Osteoblast (primary cell): ENCODE measurements around the gene ZNF22. TPM values are rescaled to one million over a fixed set of nuclear protein-coding genes. Genes with fewer than 3 reads are reported as not detected.
A peak's percentile ranks its signal among the peaks of the same experiment; 100 is the strongest.

Experiments
- DNase-seq: peaks from one replicate; pipeline ENCODE4 v3.0.0; 2011; ENCODE audit warnings: low spot score, mixed read lengths; ENCODE audit not compliant: insufficient read length; ENCODE audit errors: missing footprints
- H2AFZ ChIP-seq: 2 replicates; pipeline ENCODE4 v1.6.0; 2011; ENCODE audit warnings: mild to moderate bottlenecking, low read length
- H3K27ac ChIP-seq: 2 replicates; pipeline ENCODE4 v1.5.1; 2011; ENCODE audit warnings: mild to moderate bottlenecking, low read depth, low read length, moderate library complexity
- H3K27me3 ChIP-seq: 2 replicates; pipeline ENCODE4 v1.6.0; 2012; ENCODE audit warnings: mild to moderate bottlenecking, control low read depth, inconsistent platforms, low read length, moderate library complexity; ENCODE audit not compliant: insufficient read depth
- H3K36me3 ChIP-seq: 2 replicates; pipeline ENCODE4 v1.5.1; 2011; ENCODE audit warnings: mild to moderate bottlenecking, low read length, control low read depth, moderate library complexity; ENCODE audit not compliant: insufficient read depth
- H3K4me1 ChIP-seq: 2 replicates; pipeline ENCODE4 v1.5.1; 2011; ENCODE audit warnings: mild to moderate bottlenecking, low read length, control low read depth, moderate library complexity; ENCODE audit not compliant: insufficient read depth
- H3K4me2 ChIP-seq: 2 replicates; pipeline ENCODE4 v1.6.0; 2011; ENCODE audit warnings: mild to moderate bottlenecking, low read length; ENCODE audit not compliant: insufficient read depth
- H3K4me3 ChIP-seq: fragments of 200-600 bp; sonication (generic); 3 replicates; pipeline ENCODE4 v1.5.1; 2012; ENCODE audit warnings: mild to moderate bottlenecking, low read length, inconsistent platforms; ENCODE audit not compliant: insufficient read depth
- H3K79me2 ChIP-seq: 2 replicates; pipeline ENCODE4 v1.6.0; 2012; ENCODE audit warnings: mild to moderate bottlenecking, low read length, control low read depth, inconsistent platforms; ENCODE audit not compliant: insufficient read depth
- H3K9me3 ChIP-seq: 2 replicates; pipeline ENCODE4 v1.5.1; 2011; ENCODE audit warnings: low read depth, low read length, control low read depth
- H4K20me1 ChIP-seq: 2 replicates; pipeline ENCODE4 v1.6.0; 2012; ENCODE audit warnings: mild to moderate bottlenecking, low read length, control low read depth; ENCODE audit not compliant: insufficient read depth
- total RNA-seq: library from RNA; depleted of rRNA; stranded (reverse); fragments of >200 nt; gene quantifications from 2 replicates; pipeline ENCODE4 v1.2.3, GENCODE V29; 2012
- TF ChIP-seq, protein P1 (sequence below): IDR thresholded peaks from 2 replicates; pipeline ENCODE4 v1.5.1; 2011; ENCODE audit warnings: mild to moderate bottlenecking, low read depth, low read length, moderate library complexity; ENCODE audit errors: extremely low read depth

Gene ZNF22
- total RNA-seq, 1 donor: 13.8 TPM

DNA sequence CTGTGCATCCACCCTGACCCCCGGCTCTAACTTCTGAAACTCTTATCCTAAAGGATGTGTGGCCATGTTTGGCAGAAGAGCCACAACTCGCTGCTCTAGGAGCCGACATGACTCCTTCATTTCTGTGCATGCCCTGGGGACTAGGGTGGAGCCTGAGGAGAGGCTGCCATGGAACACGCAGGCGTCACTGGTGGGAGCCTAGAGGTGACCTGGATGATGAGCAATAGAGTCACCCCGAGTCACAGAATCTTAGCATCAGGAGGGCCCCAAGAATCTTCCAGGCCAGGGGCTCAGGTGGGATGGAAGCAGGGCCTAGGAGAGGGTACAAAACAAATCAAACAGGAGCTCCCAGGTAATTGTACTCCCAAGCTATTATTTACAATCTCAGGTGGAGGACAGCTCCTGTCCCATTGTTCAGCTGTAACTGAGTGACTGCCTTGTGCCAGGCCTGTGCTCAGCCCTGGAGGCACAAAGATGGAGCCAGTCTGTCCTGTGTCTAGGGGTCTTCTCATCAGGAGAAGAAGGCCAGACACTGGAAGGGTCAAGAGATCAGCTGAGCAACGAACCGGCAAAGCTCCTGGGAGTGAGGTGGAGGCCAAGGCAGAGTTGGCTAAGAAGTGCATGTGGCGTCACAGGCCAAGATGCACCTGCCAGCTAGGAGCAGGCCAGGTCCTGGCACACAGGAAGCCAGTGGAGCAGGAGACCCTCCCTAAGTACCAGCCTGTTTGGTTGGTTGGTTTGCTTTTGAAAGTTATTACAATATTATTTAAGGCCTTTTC is 5.8 kb upstream of the ZNF22 start:
- TF ChIP-seq, protein P1, sequence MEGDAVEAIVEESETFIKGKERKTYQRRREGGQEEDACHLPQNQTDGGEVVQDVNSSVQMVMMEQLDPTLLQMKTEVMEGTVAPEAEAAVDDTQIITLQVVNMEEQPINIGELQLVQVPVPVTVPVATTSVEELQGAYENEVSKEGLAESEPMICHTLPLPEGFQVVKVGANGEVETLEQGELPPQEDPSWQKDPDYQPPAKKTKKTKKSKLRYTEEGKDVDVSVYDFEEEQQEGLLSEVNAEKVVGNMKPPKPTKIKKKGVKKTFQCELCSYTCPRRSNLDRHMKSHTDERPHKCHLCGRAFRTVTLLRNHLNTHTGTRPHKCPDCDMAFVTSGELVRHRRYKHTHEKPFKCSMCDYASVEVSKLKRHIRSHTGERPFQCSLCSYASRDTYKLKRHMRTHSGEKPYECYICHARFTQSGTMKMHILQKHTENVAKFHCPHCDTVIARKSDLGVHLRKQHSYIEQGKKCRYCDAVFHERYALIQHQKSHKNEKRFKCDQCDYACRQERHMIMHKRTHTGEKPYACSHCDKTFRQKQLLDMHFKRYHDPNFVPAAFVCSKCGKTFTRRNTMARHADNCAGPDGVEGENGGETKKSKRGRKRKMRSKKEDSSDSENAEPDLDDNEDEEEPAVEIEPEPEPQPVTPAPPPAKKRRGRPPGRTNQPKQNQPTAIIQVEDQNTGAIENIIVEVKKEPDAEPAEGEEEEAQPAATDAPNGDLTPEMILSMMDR: no peak
- DNase-seq: no peak
- Histone ChIP-seq H3K27me3 (no peaks in the 10 kb centered on the region), H2AFZ (no peak overlapping the region), H3K79me2 (no peaks in the 10 kb centered on the region), H3K9me3 (no peaks in the 10 kb centered on the region), H3K4me2 (no peak overlapping the region), H3K36me3 (no peaks in the 10 kb centered on the region), H3K4me3 (no peak overlapping the region), H3K4me1 (peaks cover 45% of the 10 kb centered on the region), H3K27ac (no peak overlapping the region), H4K20me1 (no peaks in the 10 kb centered on the region)

DNA sequence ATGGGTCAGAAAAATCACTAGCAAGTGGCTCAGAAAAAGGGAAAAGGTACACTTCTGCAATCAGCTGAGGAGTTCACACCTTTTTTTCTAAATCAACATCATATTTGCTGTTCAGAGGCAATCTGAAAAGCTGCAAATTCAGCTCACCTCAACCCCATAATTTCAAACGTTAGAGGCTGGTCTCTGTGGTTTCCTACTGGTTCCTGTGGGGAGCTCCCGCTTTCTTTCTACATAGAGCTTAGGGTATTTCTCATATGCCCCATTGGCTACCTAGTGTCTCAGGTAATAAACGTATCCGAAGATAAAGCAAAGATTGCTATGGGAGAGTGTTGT is 5.2 kb upstream of the ZNF22 start:
- peak overlapping the region; percentile 81 for H2AFZ ChIP-seq
- peaks cover 51% of the 10 kb centered on the region for H3K4me1 ChIP-seq
- H3K27me3 ChIP-seq: no peaks in the 10 kb centered on the region
- H3K4me2 ChIP-seq: no peak overlapping the region
- no peaks in the 10 kb centered on the region for H3K36me3 ChIP-seq
- no peaks in the 10 kb centered on the region for H3K9me3 ChIP-seq
- no peaks in the 10 kb centered on the region for H3K79me2 ChIP-seq
- no peak for DNase-seq
- no peak overlapping the region for H3K4me3 ChIP-seq
- H4K20me1 ChIP-seq: no peaks in the 10 kb centered on the region
- TF ChIP-seq, protein P1: no peak
- H3K27ac ChIP-seq: peak overlapping the region; percentile 78

DNA sequence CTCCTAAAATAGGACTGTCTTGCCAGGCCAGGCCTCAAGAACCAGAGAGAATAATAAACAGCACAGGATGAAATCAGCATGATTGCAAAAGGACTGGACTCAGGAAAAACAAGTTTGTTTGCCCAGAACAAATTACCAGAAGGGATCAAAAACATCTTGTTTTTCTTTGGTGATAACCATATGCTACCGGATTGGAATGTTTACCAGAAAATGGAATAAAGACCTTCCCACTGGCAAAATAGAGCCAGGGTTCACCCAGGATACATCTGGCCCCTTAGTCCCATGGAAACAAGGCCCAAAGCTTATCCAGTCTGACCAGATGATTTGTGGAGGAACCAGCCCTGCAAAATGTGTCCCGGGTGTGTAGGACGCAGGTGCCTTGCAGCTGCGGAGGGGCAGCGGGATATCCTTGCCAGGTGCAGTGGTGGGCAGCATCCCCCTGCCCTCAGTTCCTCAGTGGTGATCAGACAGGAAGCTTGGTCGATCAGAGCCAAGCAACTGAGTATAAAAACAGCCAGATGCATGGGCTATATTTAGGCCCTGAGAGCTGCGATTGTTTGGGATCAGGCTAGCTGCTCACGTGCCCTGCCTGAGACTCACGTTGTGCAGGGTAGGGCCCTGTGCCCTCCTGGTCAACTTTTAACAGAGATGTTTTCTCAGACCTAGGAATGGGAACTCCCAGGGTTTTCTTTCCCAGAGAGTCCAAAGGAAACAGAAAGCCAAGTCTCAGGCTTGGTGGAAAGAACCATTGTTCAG is 4.6 kb upstream of the ZNF22 start:
- DNase-seq: peak; percentile 84
- peak overlapping the region; percentile 81 for H2AFZ ChIP-seq

More for the DNA sequence above, 4.6 kb upstream of the ZNF22 start:
- no peaks in the 10 kb centered on the region for H3K9me3 ChIP-seq
- no peaks in the 10 kb centered on the region for H3K36me3 ChIP-seq
- TF ChIP-seq, protein P1: no peak
- H3K4me3 ChIP-seq: no peak overlapping the region
- H3K4me1 ChIP-seq: peaks cover 52% of the 10 kb centered on the region
- no peaks in the 10 kb centered on the region for H4K20me1 ChIP-seq
- H3K27me3 ChIP-seq: no peaks in the 10 kb centered on the region
- peak overlapping the region; percentile 78 for H3K27ac ChIP-seq
- peak overlapping the region; percentile 20 for H3K4me2 ChIP-seq
- H3K79me2 ChIP-seq: no peaks in the 10 kb centered on the region
